ENCODE measurements around the gene SULT1A1. TPM values are rescaled to one million over a fixed set of nuclear protein-coding genes. Genes with fewer than 3 reads are reported as not detected.

SULT1A1 gene
- total RNA-seq, 4 donors from 2014 or later: 4.1 to 17.2 (median 8.3) TPM

DNA sequence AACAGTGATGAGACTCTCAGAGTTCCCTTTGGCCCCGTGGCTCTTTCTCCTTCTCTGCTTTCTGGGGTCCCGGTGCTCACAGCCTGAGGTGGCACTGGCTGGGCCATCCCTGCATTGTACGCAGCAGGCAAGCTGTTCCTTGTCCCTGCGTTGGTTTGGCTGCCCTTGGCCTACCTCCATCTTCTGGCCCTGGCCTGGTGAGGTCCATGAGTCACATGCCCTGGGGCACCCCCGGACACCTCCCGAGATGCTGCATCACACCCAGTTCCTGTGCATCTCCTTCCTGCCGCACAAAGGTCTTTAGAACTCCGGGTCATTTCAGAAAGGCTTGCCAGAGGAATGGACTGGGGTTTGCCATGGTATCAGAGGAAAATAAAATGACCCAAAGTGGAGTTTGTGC lies 22.5 kb downstream of the SULT1A1 start:
- TF ChIP-seq POLR2A (IDR thresholded peaks at IDR 0.05): no peak
- TF ChIP-seq, protein P1, sequence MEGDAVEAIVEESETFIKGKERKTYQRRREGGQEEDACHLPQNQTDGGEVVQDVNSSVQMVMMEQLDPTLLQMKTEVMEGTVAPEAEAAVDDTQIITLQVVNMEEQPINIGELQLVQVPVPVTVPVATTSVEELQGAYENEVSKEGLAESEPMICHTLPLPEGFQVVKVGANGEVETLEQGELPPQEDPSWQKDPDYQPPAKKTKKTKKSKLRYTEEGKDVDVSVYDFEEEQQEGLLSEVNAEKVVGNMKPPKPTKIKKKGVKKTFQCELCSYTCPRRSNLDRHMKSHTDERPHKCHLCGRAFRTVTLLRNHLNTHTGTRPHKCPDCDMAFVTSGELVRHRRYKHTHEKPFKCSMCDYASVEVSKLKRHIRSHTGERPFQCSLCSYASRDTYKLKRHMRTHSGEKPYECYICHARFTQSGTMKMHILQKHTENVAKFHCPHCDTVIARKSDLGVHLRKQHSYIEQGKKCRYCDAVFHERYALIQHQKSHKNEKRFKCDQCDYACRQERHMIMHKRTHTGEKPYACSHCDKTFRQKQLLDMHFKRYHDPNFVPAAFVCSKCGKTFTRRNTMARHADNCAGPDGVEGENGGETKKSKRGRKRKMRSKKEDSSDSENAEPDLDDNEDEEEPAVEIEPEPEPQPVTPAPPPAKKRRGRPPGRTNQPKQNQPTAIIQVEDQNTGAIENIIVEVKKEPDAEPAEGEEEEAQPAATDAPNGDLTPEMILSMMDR (IDR thresholded peaks at IDR 0.05): no peak
- no peak overlapping the region for H3K27ac ChIP-seq
- intact Hi-C loops (cut with DNase I): no loop called here
- H3K36me3 ChIP-seq: peaks cover 15 to 100% (median 27%) of the 10 kb centered on the region in 3 donors
- H3K4me1 ChIP-seq: no peaks in the 10 kb centered on the region
- no peak overlapping the region for H3K4me3 ChIP-seq
- no peaks in the 10 kb centered on the region for H3K9me3 ChIP-seq
- 61 to 71% methylated on average over 7 to 8 of the region's 8 CpGs for WGBS, 2 donors
- H3K27me3 ChIP-seq: no peaks in the 10 kb centered on the region
- DNase-seq: no peak

DNA sequence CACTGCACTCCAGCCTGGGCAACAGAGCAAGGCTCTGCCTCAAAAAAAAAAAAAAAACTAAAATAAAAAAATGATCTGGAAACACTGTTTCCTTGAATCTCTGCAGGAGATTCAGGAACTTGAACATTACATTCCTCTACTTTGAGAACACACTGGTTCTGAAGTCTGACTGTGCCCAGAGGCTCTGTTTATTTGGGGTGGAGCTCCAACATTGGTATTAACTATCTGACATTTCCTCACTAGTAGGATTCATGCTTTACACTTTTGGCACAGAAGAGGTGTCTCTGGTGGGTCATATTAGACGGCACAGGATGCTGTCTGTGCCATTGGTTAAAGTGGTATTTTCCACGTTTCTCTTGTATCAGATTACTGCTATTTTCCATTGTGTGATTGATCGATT lies 23.4 kb downstream of the SULT1A1 start:
- Histone ChIP-seq H3K36me3 (peaks cover 15 to 100% (median 34%) of the 10 kb centered on the region in 3 donors), H3K27ac (no peak overlapping the region), H3K4me1 (no peaks in the 10 kb centered on the region), H3K9me3 (no peaks in the 10 kb centered on the region), H3K4me3 (no peak overlapping the region), H3K27me3 (no peaks in the 10 kb centered on the region)
- DNase-seq: no peak
- WGBS, 2 donors: 86 to 91% methylated on average over 3 of the region's 3 CpGs
- TF ChIP-seq, protein P1 (IDR thresholded peaks at IDR 0.05): no peak
- no peak for TF ChIP-seq POLR2A (IDR thresholded peaks at IDR 0.05)
- intact Hi-C loops (cut with DNase I): no loop called here

DNA sequence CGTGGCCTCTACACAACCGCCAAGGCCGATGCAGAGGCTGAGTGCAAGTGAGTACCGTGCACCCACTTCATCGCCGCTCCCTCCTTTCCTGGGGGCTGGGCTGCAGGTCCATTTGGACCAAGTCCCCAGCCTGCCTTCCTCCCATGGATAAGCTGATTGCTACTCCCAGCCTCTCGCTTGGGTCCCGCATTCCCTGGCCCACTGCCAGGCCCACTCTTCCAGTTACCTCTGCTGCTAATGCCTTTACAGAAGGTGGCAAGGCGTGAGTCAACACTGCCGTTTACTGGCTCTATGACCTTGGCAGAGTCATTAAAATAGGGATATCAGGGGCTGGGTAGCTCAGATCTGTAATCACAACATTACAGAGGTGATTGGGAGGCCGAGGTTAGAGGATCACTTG lies 24.2 kb downstream of the SULT1A1 start:
- 91 to 95% methylated on average over 8 to 9 of the region's 11 CpGs for WGBS, 2 donors
- Histone ChIP-seq H3K27ac (no peak overlapping the region), H3K27me3 (no peaks in the 10 kb centered on the region), H3K9me3 (no peaks in the 10 kb centered on the region), H3K4me3 (no peak overlapping the region), H3K4me1 (no peaks in the 10 kb centered on the region), H3K36me3 (peaks cover 10 to 100% (median 29%) of the 10 kb centered on the region in 3 donors)
- intact Hi-C loops (cut with DNase I): no loop called here
- TF ChIP-seq, protein P1 (IDR thresholded peaks at IDR 0.05): no peak
- TF ChIP-seq POLR2A (IDR thresholded peaks at IDR 0.05): no peak
- no peak for DNase-seq

DNA sequence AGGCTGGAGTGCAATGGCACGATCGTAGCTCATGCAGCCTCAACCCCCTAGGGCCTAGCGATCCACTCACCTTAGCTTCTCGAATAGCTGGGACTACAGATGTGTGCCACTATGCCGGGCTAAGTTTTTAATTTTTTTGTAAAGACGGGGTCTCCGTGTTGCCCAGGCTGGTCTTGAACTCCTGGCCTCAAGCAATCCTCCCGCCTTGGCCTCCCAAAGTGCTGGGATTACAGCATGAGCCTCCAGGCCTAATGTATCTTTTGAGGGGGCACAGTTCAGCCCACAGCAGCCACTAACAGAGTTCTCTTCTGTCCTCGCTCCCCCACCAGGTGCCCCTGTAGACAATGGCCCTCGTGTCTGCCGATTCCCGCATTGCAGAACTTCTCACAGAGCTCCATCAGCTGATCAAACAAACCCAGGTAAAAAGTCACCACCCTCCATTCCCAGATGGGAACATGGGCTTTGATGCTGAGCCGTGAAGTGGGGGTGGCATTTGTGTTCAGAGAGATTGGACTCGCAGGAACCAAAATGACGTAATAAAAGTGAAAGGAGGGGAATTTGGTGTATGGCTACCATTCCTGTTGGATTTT lies 29.0 kb downstream of the SULT1A1 start:
- Histone ChIP-seq H3K4me3 (no peak overlapping the region), H3K36me3 (peaks cover 0 to 57% (median 15%) of the 10 kb centered on the region in 3 donors), H3K9me3 (no peaks in the 10 kb centered on the region), H3K27ac (no peak overlapping the region), H3K27me3 (no peaks in the 10 kb centered on the region), H3K4me1 (no peaks in the 10 kb centered on the region)
- intact Hi-C loops (cut with DNase I): no loop called here
- no peak for TF ChIP-seq POLR2A (IDR thresholded peaks at IDR 0.05)
- TF ChIP-seq, protein P1 (IDR thresholded peaks at IDR 0.05): no peak
- WGBS, 2 donors: 97 to 98% methylated on average over 13 to 15 of the region's 15 CpGs
- no peak for DNase-seq

DNA sequence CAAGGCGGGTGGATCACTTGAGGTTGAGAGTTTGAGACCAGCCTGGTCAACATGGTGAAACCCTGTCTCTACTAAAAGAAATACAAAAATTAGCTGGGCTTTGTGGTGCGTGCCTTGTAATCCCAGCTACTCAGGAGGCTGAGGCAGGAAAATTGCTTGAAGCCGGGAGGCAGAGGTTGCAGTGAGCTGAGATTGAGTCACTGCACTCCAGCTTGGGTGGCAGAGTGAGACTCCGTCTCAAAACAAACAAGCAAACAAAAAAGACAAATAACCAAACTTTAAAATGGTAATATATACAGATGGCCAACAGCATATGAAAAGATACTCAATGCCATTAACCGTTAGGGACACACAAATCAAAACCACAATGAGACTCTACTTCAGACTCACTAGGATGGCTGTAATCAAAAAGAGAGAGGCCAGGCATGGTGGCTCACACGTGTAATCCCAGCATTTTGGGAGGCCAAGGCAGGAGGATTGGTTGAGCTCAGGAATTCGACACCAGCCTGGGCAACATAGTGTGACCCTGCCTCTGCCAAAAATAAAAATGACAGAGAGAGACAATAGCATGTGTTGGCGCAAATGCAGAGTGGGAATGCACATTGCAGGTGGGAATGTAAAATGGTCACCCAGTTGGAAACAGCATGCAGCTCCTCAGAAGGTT lies 34.3 kb downstream of the SULT1A1 start:
- H3K4me1 ChIP-seq: peaks cover 0 to 20% (median 3%) of the 10 kb centered on the region in 3 donors
- intact Hi-C loops (cut with DNase I): no loop called here
- H3K27me3 ChIP-seq: no peaks in the 10 kb centered on the region
- no peak overlapping the region for H3K27ac ChIP-seq
- no peak overlapping the region for H3K4me3 ChIP-seq
- TF ChIP-seq POLR2A (IDR thresholded peaks at IDR 0.05): no peak
- TF ChIP-seq, protein P1 (IDR thresholded peaks at IDR 0.05): no peak
- no peaks in the 10 kb centered on the region for H3K9me3 ChIP-seq
- peaks cover 0 to 5% (median 0%) of the 10 kb centered on the region in 3 donors for H3K36me3 ChIP-seq
- DNase-seq: no peak
- 82 to 94% methylated on average over 7 to 8 of the region's 8 CpGs for WGBS, 2 donors
